BE2C (cell line): Measurements from ENCODE around the gene TRAF7.

Source experiments
- DNase-seq: peaks from one replicate; pipeline ENCODE4 v3.0.0-alpha.2; 2020
- H3K27me3 ChIP-seq: fragments of 250-450 bp; sonication (Bioruptor Pico); 2 replicates; pipeline ENCODE4 v1.5.1; 2020; ENCODE audit warnings: mild to moderate bottlenecking
- H3K36me3 ChIP-seq: fragments of 250-450 bp; sonication (Bioruptor Pico); 2 replicates; pipeline ENCODE4 v1.5.1; 2020; ENCODE audit warnings: mild to moderate bottlenecking
- H3K4me1 ChIP-seq: fragments of 250-450 bp; sonication (Bioruptor Pico); 2 replicates; pipeline ENCODE4 v1.5.1; 2020
- H3K4me3 ChIP-seq: 2 replicates; pipeline ENCODE4 v1.5.1; 2011; ENCODE audit warnings: low read depth, low read length
- H3K9me3 ChIP-seq: fragments of 250-450 bp; sonication (Bioruptor Pico); 2 replicates; pipeline ENCODE4 v1.5.1; 2020
- TF ChIP-seq, protein P1 (sequence below): IDR thresholded peaks from 2 replicates; pipeline ENCODE4 v1.5.1; 2012; ENCODE audit warnings: mild to moderate bottlenecking, low read depth, low read length

Gene TRAF7

GRCh38 chr16:2196162-2196980, 40.8 kb downstream of the TRAF7 start, which contains the start of gene CASKIN1:
Gene CASKIN1 (minus strand): TSS chr16:2196605. CDS start chr16:2196432, 173 bp downstream.
- Histone ChIP-seq H3K4me1 (peaks cover 17% of the 10 kb centered on the region), H3K27me3 (no peaks in the 10 kb centered on the region), H3K4me3 (peak within 1 kb of the TSS; percentile 62), H3K36me3 (no peaks in the 10 kb centered on the region), H3K9me3 (no peaks in the 10 kb centered on the region)
- TF ChIP-seq, protein P1, sequence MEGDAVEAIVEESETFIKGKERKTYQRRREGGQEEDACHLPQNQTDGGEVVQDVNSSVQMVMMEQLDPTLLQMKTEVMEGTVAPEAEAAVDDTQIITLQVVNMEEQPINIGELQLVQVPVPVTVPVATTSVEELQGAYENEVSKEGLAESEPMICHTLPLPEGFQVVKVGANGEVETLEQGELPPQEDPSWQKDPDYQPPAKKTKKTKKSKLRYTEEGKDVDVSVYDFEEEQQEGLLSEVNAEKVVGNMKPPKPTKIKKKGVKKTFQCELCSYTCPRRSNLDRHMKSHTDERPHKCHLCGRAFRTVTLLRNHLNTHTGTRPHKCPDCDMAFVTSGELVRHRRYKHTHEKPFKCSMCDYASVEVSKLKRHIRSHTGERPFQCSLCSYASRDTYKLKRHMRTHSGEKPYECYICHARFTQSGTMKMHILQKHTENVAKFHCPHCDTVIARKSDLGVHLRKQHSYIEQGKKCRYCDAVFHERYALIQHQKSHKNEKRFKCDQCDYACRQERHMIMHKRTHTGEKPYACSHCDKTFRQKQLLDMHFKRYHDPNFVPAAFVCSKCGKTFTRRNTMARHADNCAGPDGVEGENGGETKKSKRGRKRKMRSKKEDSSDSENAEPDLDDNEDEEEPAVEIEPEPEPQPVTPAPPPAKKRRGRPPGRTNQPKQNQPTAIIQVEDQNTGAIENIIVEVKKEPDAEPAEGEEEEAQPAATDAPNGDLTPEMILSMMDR, result no peak
- DNase-seq, result peak; percentile 55

GRCh38 chr16:2196981-2197511, 41.5 kb downstream of the TRAF7 start:
- H3K9me3 ChIP-seq, result no peaks in the 10 kb centered on the region
- no peaks in the 10 kb centered on the region for H3K27me3 ChIP-seq
- H3K36me3 ChIP-seq, result no peaks in the 10 kb centered on the region

DNA sequence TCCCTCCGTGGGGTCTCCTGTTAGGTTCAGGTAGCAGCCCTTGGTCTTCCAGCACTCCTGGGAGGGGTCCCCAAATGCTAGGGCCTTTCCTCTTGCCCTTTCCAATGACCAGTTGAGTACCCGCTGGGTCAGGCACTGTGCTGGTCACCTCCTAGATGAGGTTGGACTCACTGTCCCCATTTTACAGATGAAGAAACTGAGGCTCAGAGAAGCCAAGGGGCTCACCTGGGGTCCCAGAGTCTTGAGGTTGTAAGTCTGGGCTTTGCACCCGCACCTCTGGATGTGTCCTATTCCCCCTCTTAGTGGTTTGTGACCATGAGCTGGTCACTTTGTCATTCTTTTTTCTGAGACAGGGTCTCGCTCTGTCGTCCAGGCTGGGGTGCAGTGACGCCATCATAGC, 42.2 kb downstream of the TRAF7 start:
- H3K9me3 ChIP-seq, result no peaks in the 10 kb centered on the region
- no peaks in the 10 kb centered on the region for H3K36me3 ChIP-seq
- no peak for DNase-seq
- TF ChIP-seq, protein P1, result no peak
- no peaks in the 10 kb centered on the region for H3K27me3 ChIP-seq
- H3K4me3 ChIP-seq, result no peak overlapping the region
- peaks cover 17% of the 10 kb centered on the region for H3K4me1 ChIP-seq

More at GRCh38 chr16:2196981-2197511, 41.5 kb downstream of the TRAF7 start:
- TF ChIP-seq, protein P1, result no peak
- Histone ChIP-seq H3K4me3 (no peak overlapping the region; the same call in 1 of the 2 replicates), H3K4me1 (peaks cover 17% of the 10 kb centered on the region)
- no peak for DNase-seq

DNA sequence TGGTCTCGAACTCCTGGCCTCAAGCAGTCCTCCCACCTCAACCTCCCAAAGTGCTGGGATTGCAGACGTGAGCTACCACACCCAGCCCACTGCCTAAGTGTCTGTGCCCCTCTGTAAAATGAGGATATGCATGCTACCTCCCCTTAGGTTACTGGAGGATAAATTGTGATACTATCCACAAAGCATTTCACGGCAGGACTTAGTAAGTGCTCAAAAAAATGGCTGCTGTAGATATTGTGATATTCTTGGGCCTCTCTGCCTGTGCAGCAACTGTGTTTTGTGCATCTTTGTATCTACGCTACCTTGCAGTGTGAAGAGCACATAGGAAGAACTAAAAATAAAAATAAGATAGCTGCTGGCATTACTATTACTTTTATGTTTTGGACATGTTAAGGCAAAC, 42.7 kb downstream of the TRAF7 start:
- no peak overlapping the region for H3K4me3 ChIP-seq
- TF ChIP-seq, protein P1, result no peak
- H3K27me3 ChIP-seq, result no peaks in the 10 kb centered on the region
- no peaks in the 10 kb centered on the region for H3K9me3 ChIP-seq
- DNase-seq, result no peak
- H3K4me1 ChIP-seq, result peaks cover 17% of the 10 kb centered on the region
- no peaks in the 10 kb centered on the region for H3K36me3 ChIP-seq

DNA sequence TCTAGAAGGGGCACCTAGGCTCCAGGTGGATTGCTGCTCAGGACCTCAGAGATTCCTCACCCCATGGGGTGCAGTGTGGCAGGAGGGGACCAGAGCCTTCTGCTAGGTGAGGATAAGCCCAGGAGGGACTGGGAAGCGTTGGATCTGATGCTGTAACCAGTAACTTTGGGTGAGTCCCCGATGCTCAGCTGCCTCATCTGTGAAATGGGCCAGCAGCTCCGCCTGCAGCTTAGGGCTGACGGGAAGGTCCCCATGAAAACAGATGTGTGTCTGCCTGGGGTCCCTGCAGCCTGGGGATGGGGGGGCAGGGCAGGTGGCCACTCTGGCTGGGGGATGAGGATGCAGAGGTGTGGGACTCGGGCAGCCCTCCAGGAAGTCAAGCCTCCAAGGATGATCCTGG, 43.5 kb downstream of the TRAF7 start:
- no peaks in the 10 kb centered on the region for H3K36me3 ChIP-seq
- H3K4me3 ChIP-seq, result no peak overlapping the region
- DNase-seq, result peak; percentile 8
- H3K4me1 ChIP-seq, result peaks cover 14% of the 10 kb centered on the region
- TF ChIP-seq, protein P1, result no peak
- H3K9me3 ChIP-seq, result no peaks in the 10 kb centered on the region
- no peaks in the 10 kb centered on the region for H3K27me3 ChIP-seq

DNA sequence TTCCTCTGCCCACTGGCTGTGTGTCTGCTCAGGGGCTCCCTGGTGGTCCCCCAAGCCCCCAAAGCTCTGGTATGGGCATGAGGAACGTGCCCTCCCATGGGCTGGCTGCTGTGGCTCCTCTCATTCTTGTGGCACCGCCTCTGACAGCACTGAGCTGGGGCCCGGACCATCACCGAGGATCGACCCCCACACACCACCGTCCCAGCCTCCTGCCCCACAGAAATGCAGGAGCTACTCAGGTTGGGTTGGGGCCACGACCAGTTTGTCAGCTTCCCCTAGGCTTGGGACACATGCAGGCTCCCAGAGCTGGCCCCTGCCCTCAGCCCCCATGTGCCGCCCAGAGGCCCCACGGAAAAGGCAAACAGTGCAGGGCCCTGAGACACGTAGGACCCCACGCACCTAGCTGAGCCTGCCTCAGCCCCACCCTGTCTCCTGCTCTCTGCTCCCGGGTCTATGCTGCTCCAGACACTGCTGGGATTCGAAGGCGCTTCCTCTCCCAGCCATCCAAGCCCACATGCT, 44.1 kb downstream of the TRAF7 start:
- H3K4me3 ChIP-seq, result no peak overlapping the region
- DNase-seq, result no peak

More for the DNA sequence above, 44.1 kb downstream of the TRAF7 start:
- H3K27me3 ChIP-seq, result no peaks in the 10 kb centered on the region
- H3K36me3 ChIP-seq, result no peaks in the 10 kb centered on the region
- peaks cover 8% of the 10 kb centered on the region for H3K4me1 ChIP-seq
- H3K9me3 ChIP-seq, result no peaks in the 10 kb centered on the region
- TF ChIP-seq, protein P1, result no peak
